MM.1S (cell line): ENCODE measurements around the gene UFSP2.

ENCODE experiments used
- DNase-seq: peaks from one replicate; pipeline ENCODE4 v3.0.0-alpha.2; 2015
- H2AFZ ChIP-seq: fragments of 300-600 bp; sonication (generic); 2 replicates; pipeline ENCODE4 v1.6.0; 2016; ENCODE audit warnings: antibody characterized with exemption, low read length
- H3F3A ChIP-seq: fragments of 300-600 bp; sonication (generic); 2 replicates; pipeline ENCODE4 v1.6.1; 2016; ENCODE audit warnings: mild to moderate bottlenecking, antibody characterized with exemption, low read length, moderate library complexity, mixed read lengths; ENCODE audit not compliant: insufficient read depth
- H3K27ac ChIP-seq: fragments of 300-600 bp; sonication (generic); 2 replicates; pipeline ENCODE4 v1.5.1; 2016; ENCODE audit warnings: mild to moderate bottlenecking, low read length
- H3K27me3 ChIP-seq: fragments of 300-600 bp; sonication (generic); replicated peaks from 2 replicates; pipeline ENCODE4 v1.6.0; 2016; ENCODE audit warnings: low read length; ENCODE audit not compliant: insufficient read depth
- H3K36me3 ChIP-seq: fragments of 300-600 bp; sonication (generic); replicated peaks from 2 replicates; pipeline ENCODE4 v1.6.1; 2016; ENCODE audit warnings: mild to moderate bottlenecking, low read length, mixed read lengths; ENCODE audit not compliant: insufficient read depth
- H3K4me1 ChIP-seq: fragments of 300-600 bp; sonication (generic); 2 replicates; pipeline ENCODE4 v1.6.1; 2016; ENCODE audit warnings: low read length, mixed read lengths
- H3K4me2 ChIP-seq: fragments of 300-600 bp; sonication (generic); 2 replicates; pipeline ENCODE4 v1.6.0; 2016; ENCODE audit warnings: low read depth, low read length
- H3K4me3 ChIP-seq: fragments of 300-600 bp; sonication (generic); 2 replicates; pipeline ENCODE4 v1.5.1; 2016; ENCODE audit warnings: low read length, mixed read lengths
- H3K79me2 ChIP-seq: fragments of 300-600 bp; sonication (generic); 2 replicates; pipeline ENCODE4 v1.6.1; 2016; ENCODE audit warnings: mixed run types, low read length, mixed read lengths
- H3K9ac ChIP-seq: fragments of 300-600 bp; sonication (generic); 2 replicates; pipeline ENCODE4 v1.6.1; 2016; ENCODE audit warnings: low read length, mixed read lengths
- H3K9me2 ChIP-seq: fragments of 300-600 bp; sonication (generic); replicated peaks from 2 replicates; pipeline ENCODE4 v1.6.1; 2016; ENCODE audit warnings: mild to moderate bottlenecking, low read length, mixed read lengths; ENCODE audit not compliant: insufficient read depth
- H3K9me3 ChIP-seq: fragments of 300-600 bp; sonication (generic); replicated peaks from 2 replicates; pipeline ENCODE4 v1.6.1; 2016; ENCODE audit warnings: mild to moderate bottlenecking, low read length, mixed read lengths; ENCODE audit not compliant: insufficient read depth
- H4K20me1 ChIP-seq: fragments of 300-600 bp; sonication (generic); 2 replicates; pipeline ENCODE4 v1.6.1; 2016; ENCODE audit warnings: mild to moderate bottlenecking, low read length, moderate library complexity, mixed read lengths; ENCODE audit not compliant: insufficient read depth
- EZH2 ChIP-seq: fragments of 300-600 bp; sonication (generic); optimal IDR thresholded peaks from 2 replicates; pipeline ENCODE3; 2017; ENCODE audit warnings: low read depth, mild to moderate bottlenecking, antibody characterized with exemption, low read length, mixed read lengths
- EZH2phosphoT487 ChIP-seq: fragments of 300-600 bp; sonication (generic); IDR thresholded peaks from 2 replicates; pipeline ENCODE4 v1.6.1; 2018; ENCODE audit warnings: antibody characterized with exemption, low read length
- TF ChIP-seq, protein P1 (sequence below): fragments of 300-600 bp; sonication (generic); IDR thresholded peaks from 2 replicates; pipeline ENCODE4 v1.5.1; 2016; ENCODE audit warnings: antibody characterized with exemption, low read length, mixed read lengths

UFSP2 gene

GRCh38 chr4:185468999-185469398, 43.2 kb upstream of the UFSP2 start:
- no peak overlapping the region for H3K27ac ChIP-seq
- H3K9me2 ChIP-seq = no peaks in the 10 kb centered on the region
- H3K4me2 ChIP-seq = no peak overlapping the region
- peaks cover 20% of the 10 kb centered on the region for H3K79me2 ChIP-seq
- DNase-seq = no peak
- H3K4me1 ChIP-seq = peaks cover 10% of the 10 kb centered on the region; the same call in 1 of the 2 replicates
- H3K9me3 ChIP-seq = no peaks in the 10 kb centered on the region
- H3F3A ChIP-seq = peaks cover 6% of the 10 kb centered on the region; the same call in 1 of the 2 replicates
- no peaks in the 10 kb centered on the region for H4K20me1 ChIP-seq
- no peaks in the 10 kb centered on the region for H3K27me3 ChIP-seq
- no peaks in the 10 kb centered on the region for H3K36me3 ChIP-seq
- H3K4me3 ChIP-seq = no peak overlapping the region
- TF ChIP-seq EZH2phosphoT487 (no peak), EZH2 (no peak)
- TF ChIP-seq, protein P1, sequence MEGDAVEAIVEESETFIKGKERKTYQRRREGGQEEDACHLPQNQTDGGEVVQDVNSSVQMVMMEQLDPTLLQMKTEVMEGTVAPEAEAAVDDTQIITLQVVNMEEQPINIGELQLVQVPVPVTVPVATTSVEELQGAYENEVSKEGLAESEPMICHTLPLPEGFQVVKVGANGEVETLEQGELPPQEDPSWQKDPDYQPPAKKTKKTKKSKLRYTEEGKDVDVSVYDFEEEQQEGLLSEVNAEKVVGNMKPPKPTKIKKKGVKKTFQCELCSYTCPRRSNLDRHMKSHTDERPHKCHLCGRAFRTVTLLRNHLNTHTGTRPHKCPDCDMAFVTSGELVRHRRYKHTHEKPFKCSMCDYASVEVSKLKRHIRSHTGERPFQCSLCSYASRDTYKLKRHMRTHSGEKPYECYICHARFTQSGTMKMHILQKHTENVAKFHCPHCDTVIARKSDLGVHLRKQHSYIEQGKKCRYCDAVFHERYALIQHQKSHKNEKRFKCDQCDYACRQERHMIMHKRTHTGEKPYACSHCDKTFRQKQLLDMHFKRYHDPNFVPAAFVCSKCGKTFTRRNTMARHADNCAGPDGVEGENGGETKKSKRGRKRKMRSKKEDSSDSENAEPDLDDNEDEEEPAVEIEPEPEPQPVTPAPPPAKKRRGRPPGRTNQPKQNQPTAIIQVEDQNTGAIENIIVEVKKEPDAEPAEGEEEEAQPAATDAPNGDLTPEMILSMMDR = no peak
- H3K9ac ChIP-seq = no peak overlapping the region
- no peak overlapping the region for H2AFZ ChIP-seq

DNA sequence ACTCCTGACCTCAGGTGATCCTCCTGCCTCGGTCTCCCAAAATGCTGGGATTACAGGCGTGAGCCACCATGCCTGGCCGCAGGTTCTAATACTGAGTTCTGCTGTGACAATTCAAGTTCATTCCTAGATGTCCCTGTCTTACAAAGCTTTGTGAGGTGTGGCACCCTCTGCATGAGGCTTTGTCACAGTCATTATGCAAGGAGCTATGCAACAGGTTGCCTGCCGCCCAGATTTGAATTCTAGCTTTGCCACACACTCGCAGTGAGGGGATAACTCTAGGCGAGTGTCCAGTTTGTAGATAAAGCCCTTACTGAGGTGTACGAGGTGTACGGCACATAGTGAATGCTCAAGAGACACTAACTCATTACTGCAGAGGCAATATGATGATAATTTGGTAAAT, 42.2 kb upstream of the UFSP2 start:
- H4K20me1 ChIP-seq = no peaks in the 10 kb centered on the region

GRCh38 chr4:185467101-185467500, 41.3 kb upstream of the UFSP2 start:
- Histone ChIP-seq H3K9ac (no peak overlapping the region), H3K4me1 (peaks cover 10% of the 10 kb centered on the region; the same call in 1 of the 2 replicates), H3K79me2 (peaks cover 17% of the 10 kb centered on the region), H3K36me3 (no peaks in the 10 kb centered on the region), H2AFZ (no peak overlapping the region), H3K4me2 (no peak overlapping the region), H3F3A (peaks cover 4% of the 10 kb centered on the region; the same call in 1 of the 2 replicates), H3K4me3 (no peak overlapping the region), H3K27ac (no peak overlapping the region), H3K9me3 (no peaks in the 10 kb centered on the region), H4K20me1 (no peaks in the 10 kb centered on the region), H3K9me2 (no peaks in the 10 kb centered on the region), H3K27me3 (no peaks in the 10 kb centered on the region)
- TF ChIP-seq EZH2phosphoT487 (no peak), EZH2 (no peak)
- TF ChIP-seq, protein P1 = no peak
- DNase-seq = no peak

More for the DNA sequence above, 42.2 kb upstream of the UFSP2 start:
- no peaks in the 10 kb centered on the region for H3K9me3 ChIP-seq
- H2AFZ ChIP-seq = no peak overlapping the region
- H3K4me2 ChIP-seq = no peak overlapping the region
- H3K27ac ChIP-seq = no peak overlapping the region
- no peaks in the 10 kb centered on the region for H3K36me3 ChIP-seq
- H3K4me1 ChIP-seq = peaks cover 10% of the 10 kb centered on the region; the same call in 1 of the 2 replicates
- peaks cover 6% of the 10 kb centered on the region; the same call in 1 of the 2 replicates for H3F3A ChIP-seq
- no peaks in the 10 kb centered on the region for H3K9me2 ChIP-seq
- H3K9ac ChIP-seq = no peak overlapping the region
- H3K4me3 ChIP-seq = no peak overlapping the region
- no peaks in the 10 kb centered on the region for H3K27me3 ChIP-seq
- peaks cover 18% of the 10 kb centered on the region for H3K79me2 ChIP-seq
- DNase-seq = no peak
- TF ChIP-seq EZH2 = no peak
- no peak for TF ChIP-seq EZH2phosphoT487
- TF ChIP-seq, protein P1 = no peak
